PC-9 (cell line): ENCODE data around the gene MTCL1. TPM values are rescaled to one million over a fixed set of nuclear protein-coding genes. Genes with fewer than 3 reads are reported as not detected.

Source experiments
- BruUV-seq: library from RNA; stranded (reverse); fragments of 400-500 nt; replicated peaks from 2 replicates; lab custom pipeline; 2021; lab: Mats Ljungman, UMichigan
- CTCF ChIA-PET: fragments of 300-600 bp; sonication (Branson Sonifier 250); formaldehyde crosslinking; loops from one replicate; lab custom pipeline; 2022; ENCODE audit warnings: antibody characterized with exemption; lab: Charles Lee
- POLR2A ChIA-PET: fragments of 300-600 bp; sonication (Branson Sonifier 250); formaldehyde crosslinking; loops from one replicate; lab custom pipeline; 2022; ENCODE audit warnings: antibody characterized with exemption; ENCODE audit not compliant: unreplicated experiment; lab: Charles Lee
- DNase-seq, 2 experiments: peaks; one replicate each; pipeline versions ENCODE4 v3.0.0 to v3.0.0-alpha.2; 2015 to 2022; ENCODE audit warnings: mixed read lengths in 1 of 2
- H2AFZ ChIP-seq: fragments of 200-600 bp; sonication (generic); 2 replicates; pipeline ENCODE4 v1.8.1; 2017; ENCODE audit warnings: antibody characterized with exemption
- H3F3A ChIP-seq: fragments of 200-600 bp; sonication (generic); 2 replicates; pipeline ENCODE4 v1.8.1; 2017; ENCODE audit warnings: antibody characterized with exemption, mild to moderate bottlenecking, low read depth; ENCODE audit not compliant: insufficient read depth
- H3K27ac ChIP-seq: fragments of 200-600 bp; sonication (generic); 2 replicates; pipeline ENCODE4 v1.6.1; 2016; ENCODE audit warnings: mixed run types
- H3K27me3 ChIP-seq: fragments of 200-600 bp; sonication (generic); 2 replicates; pipeline ENCODE4 v1.6.1; 2016; ENCODE audit warnings: low read depth, mixed run types; ENCODE audit not compliant: insufficient read depth
- H3K36me3 ChIP-seq: fragments of 200-600 bp; sonication (generic); 2 replicates; pipeline ENCODE4 v1.6.1; 2016; ENCODE audit warnings: low read depth, mixed run types
- H3K4me1 ChIP-seq: fragments of 200-600 bp; sonication (generic); replicated peaks from 2 replicates; pipeline ENCODE4 v1.6.1; 2016; ENCODE audit warnings: mixed run types; ENCODE audit not compliant: insufficient read depth
- H3K4me2 ChIP-seq: fragments of 200-600 bp; sonication (generic); 2 replicates; pipeline ENCODE4 v1.6.1; 2017; ENCODE audit warnings: mixed run types
- H3K4me3 ChIP-seq: fragments of 200-600 bp; sonication (generic); 2 replicates; pipeline ENCODE4 v1.6.1; 2016; ENCODE audit warnings: mixed run types
- H3K79me2 ChIP-seq: fragments of 200-600 bp; sonication (generic); 2 replicates; pipeline ENCODE4 v1.6.1; 2017; ENCODE audit warnings: low read depth, mixed run types
- H3K9me2 ChIP-seq: fragments of 200-600 bp; sonication (generic); 2 replicates; pipeline ENCODE4 v1.8.1; 2017; ENCODE audit warnings: mild to moderate bottlenecking; ENCODE audit not compliant: insufficient read depth
- H3K9me3 ChIP-seq: fragments of 200-600 bp; sonication (generic); 2 replicates; pipeline ENCODE4 v1.8.1; 2016; ENCODE audit warnings: low read depth; ENCODE audit not compliant: insufficient read depth
- H4K20me1 ChIP-seq: fragments of 200-600 bp; sonication (generic); 2 replicates; pipeline ENCODE4 v1.8.1; 2017; ENCODE audit not compliant: insufficient read depth
- CTCF ChIP-seq: fragments of 200-600 bp; sonication (generic); conservative IDR thresholded peaks from 2 replicates; pipeline ENCODE4 v1.6.1; 2017; ENCODE audit warnings: mixed run types, antibody characterized with exemption, mild to moderate bottlenecking, moderate library complexity
- EZH2 ChIP-seq: fragments of 200-600 bp; sonication (generic); IDR thresholded peaks from 2 replicates; pipeline ENCODE4 v1.8.0; 2017; ENCODE audit warnings: antibody characterized with exemption, low read depth
- intact Hi-C: fragments of 100-400 bp; cut with micrococcal nuclease; formaldehyde crosslinking; loops from one replicate; pipeline ENCODE4 v1.10.0; 2022; ENCODE audit not compliant: unreplicated experiment
- total RNA-seq: library from RNA; stranded (reverse); gene quantifications from 2 replicates; pipeline ENCODE4 v1.2.3, GENCODE V29; 2021

The MTCL1 gene
- total RNA-seq, 1 experiment from 2014 or later, result 29.6 TPM

DNA sequence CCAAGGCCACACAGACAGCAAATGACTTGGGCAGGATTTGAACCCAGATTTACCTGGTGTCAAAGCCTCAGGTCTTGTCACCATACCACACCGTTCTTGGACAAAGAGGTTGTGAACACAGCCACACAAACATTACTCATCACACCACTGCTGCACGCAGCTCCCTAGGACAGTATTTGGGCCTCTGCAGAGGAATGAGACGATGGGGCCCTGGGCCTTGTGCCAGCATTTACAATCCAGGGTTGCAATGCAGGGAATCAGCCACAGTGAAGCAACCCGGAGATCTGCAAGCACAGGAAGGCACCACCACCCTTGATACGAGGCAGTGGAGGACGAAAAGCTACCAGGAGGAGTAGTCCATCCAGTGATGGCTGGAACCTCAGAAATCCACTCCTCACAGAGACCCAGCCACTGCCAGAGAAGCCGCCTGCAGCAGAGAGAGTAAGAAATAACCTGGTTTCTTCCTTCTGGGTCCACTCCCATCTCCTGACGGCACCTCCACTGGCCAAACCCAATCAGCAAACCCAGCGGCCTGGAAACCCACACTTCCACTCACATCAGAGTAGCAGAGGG, 3.7 kb upstream of the MTCL1 start:
- Histone ChIP-seq H3K27ac (no peak overlapping the region), H3K4me2 (no peak overlapping the region), H3K9me3 (no peaks in the 10 kb centered on the region), H3K4me3 (no peak overlapping the region), H3K27me3 (no peaks in the 10 kb centered on the region), H2AFZ (no peak overlapping the region), H4K20me1 (no peaks in the 10 kb centered on the region), H3K4me1 (peaks cover 9% of the 10 kb centered on the region), H3K9me2 (no peaks in the 10 kb centered on the region), H3K79me2 (no peaks in the 10 kb centered on the region), H3K36me3 (no peaks in the 10 kb centered on the region), H3F3A (peaks cover 8% of the 10 kb centered on the region; the same call in 1 of the 2 replicates)
- BruUV-seq, result no TSS peak
- intact Hi-C loops, result no loop called here
- TF ChIP-seq CTCF (no peak), EZH2 (no peak)
- ChIA-PET CTCF (no interaction called here), POLR2A (no interaction called here)
- no peak for DNase-seq

DNA sequence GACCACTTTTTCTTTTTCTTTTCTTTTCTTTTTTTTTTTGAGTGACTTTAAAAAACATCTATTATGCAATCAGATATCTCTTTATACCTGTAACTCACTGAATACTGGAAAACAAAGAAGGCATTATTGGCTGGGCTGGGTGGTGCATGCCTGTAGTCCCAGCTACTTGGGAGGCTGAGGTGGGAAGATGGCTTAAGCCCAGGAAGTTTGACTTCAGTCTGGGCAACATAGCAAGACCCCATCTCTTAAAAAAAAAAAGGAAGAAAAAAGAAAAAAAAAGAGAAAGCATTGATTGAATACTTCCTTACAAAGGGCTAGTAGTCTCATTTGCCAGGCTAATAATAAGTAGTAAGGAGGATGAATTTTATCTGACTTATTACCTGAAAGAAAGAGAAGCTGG, 2.7 kb upstream of the MTCL1 start:
- intact Hi-C loops, result no loop called here
- Histone ChIP-seq H3K36me3 (no peaks in the 10 kb centered on the region), H3F3A (peaks cover 15% of the 10 kb centered on the region; the same call in 1 of the 2 replicates), H3K9me3 (no peaks in the 10 kb centered on the region), H2AFZ (no peak overlapping the region), H3K79me2 (no peaks in the 10 kb centered on the region), H3K27ac (no peak overlapping the region), H3K4me1 (peaks cover 19% of the 10 kb centered on the region), H3K4me3 (no peak overlapping the region), H3K4me2 (no peak overlapping the region), H3K27me3 (no peaks in the 10 kb centered on the region), H3K9me2 (no peaks in the 10 kb centered on the region), H4K20me1 (no peaks in the 10 kb centered on the region)
- BruUV-seq, result no TSS peak
- ChIA-PET POLR2A (no interaction called here), CTCF (no interaction called here)
- TF ChIP-seq EZH2, result no peak
- no peak for TF ChIP-seq CTCF
- DNase-seq, result no peak

DNA sequence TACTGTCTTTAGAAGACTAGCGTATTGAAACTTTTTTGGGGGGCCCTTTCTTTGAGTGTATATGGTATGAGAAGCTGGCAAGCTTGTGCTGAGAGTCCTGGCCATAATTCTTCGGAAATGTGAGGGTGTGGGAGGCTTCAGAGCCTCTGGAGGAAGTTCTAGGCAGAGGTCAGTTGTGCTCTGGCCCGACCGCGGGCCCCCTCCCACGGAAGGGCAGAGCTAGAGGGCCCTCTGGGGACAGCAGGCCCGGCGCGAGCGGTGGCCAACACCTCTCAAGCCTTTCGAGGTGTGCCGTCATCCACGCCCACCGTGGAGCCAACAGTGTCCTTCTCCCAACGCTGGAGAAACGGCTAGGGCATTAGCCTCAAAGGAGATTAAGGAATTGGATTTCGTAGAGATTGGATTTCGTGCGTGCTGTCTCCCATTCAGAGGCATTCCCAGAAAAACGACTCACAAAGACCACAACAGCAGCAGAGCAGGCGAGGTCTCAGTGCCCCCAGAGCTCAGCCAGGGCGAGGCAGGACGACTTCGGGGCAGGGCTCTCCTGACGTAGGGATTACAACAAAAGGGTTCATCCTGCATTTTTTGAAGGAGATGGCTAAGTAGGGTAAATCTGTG, 2.2 kb upstream of the MTCL1 start:
- TF ChIP-seq CTCF, result no peak
- no peak for TF ChIP-seq EZH2
- Histone ChIP-seq H3K36me3 (no peaks in the 10 kb centered on the region), H3K79me2 (0 out of 2 replicates have a peak, but pooled peaks cover under 1% of the 10 kb centered on the region), H3K27me3 (no peaks in the 10 kb centered on the region), H4K20me1 (no peaks in the 10 kb centered on the region), H3K27ac (no peak overlapping the region), H3K4me3 (no peak overlapping the region), H3K4me1 (peaks cover 21% of the 10 kb centered on the region), H3K9me2 (no peaks in the 10 kb centered on the region), H3K9me3 (no peaks in the 10 kb centered on the region), H3K4me2 (peak overlapping the region; percentile 92; the same call in 1 of the 2 replicates), H3F3A (peaks cover 18% of the 10 kb centered on the region; the same call in 1 of the 2 replicates), H2AFZ (no peak overlapping the region)
- no peak for DNase-seq
- ChIA-PET CTCF (no interaction called here), POLR2A (no interaction called here)
- no TSS peak for BruUV-seq
- intact Hi-C loops, result no loop called here
